HG03135 (cell line): ENCODE results near the gene SMYD3.

ENCODE experiments used
- ATAC-seq: cut with Tn5 transposase; IDR thresholded peaks from one replicate; pipeline ENCODE4 v1.9.1; 2021; ENCODE audit warnings: mild to moderate bottlenecking, moderate library complexity; ENCODE audit not compliant: unreplicated experiment

Gene SMYD3

DNA sequence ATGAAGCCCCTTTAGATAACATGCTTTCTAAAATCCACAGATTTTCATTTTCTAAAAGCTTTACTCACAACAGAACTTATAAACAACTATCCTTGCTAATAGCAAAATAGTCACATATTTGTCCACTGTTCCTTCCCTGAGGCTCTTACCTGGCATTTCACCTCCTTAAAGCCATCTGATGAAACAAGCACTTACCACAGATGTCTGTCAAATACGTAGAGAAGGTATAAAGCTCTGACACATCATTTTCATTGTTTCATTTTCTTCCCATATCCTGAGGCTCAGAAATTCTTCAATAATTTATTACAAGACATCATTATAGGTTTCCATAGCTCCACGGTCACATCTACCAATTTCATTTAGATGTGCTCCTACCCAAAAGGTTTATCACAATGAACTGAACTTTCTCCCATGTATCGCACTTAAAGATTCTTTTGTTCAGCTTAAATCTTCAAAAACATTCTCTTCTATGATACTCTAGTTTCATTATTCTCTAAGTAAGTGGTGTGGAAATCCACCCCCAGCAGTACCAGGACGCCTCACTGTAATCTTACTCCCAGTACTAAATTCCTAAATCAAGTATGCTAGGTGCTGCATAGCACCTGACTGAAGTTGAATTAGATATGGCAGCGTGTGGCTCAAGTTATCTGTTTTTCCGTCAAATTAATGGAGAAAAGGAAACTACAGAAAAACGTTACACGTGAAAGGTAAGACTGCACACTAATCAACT, 569.6 kb downstream of the SMYD3 start:
- no peak for ATAC-seq

DNA sequence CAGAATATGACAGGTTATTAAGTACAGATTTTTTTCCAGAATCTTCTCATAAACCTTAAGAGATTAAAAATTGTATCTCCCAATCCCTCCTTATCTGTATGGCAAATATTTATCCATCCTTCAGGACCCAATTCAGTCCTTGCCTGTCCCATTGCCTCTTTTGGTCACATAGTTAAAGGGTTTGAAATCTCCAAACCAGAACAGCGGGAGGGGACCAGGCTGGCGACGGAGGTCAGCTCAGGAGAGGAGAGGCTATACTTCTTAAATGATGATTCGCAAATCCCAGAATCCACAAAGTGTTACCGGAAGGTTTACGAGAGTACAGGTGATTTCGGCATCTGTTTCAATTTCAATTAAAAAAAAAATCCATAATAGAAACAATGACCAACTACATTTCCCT, 572.7 kb downstream of the SMYD3 start:
- no peak for ATAC-seq

DNA sequence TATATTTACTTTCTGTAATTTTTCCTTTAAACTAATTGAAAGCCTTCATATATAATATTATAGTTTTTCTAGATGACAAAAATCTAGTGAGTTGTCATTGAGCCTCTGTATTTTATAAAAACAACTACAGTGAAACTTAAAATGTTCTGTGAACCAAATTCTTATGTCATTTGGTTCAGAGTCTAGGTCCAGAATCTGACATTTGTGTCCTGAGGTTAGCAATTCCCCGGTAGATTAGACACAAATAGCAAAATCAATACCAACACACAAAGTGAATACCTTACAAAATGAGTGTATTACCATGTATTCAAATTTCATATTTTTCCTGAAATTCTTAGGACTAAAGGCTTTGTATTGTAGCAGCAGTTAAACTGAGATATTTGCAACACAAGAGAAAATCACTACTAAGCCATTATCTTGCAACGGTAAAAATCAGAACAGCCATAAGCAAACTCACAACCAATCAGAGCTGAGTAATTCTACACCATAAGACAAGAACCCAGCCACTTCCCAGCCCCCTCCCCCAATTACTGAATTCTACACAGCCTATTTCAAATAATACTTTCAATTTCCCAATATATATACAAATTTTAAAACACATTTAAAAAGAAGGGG, 573.5 kb downstream of the SMYD3 start:
- ATAC-seq, result no peak

DNA sequence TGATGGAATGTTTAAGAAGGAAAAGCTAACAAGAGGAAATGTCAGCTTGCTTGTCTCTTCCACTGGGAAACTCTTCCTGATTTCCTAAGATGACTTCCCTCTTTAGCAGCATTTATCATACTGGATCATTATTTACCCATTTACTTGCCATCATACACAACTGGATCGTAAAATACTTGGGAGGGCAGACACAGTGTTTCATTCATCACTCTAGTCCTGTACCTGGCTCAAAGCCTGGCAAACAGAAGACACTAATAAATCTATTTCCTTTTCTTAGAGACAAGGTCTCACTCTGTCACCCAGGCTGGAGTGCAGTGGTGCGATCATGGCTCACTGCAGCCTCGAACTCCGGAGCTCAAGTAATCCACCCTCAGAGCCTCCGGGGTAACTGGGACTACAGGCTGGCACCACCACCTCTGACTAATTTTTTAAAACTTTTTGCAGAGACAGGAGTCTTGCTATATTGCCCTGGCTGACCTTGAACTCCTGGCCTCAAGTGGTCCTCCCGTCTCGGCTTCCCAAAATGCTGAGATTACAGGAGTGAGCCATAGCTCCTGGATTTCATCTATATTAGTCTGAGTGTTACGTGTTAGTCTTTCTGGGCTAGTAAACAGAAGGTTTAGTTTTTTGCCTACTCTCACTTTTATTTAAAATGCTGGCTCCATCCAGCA, 574.6 kb downstream of the SMYD3 start:
- no peak for ATAC-seq

DNA sequence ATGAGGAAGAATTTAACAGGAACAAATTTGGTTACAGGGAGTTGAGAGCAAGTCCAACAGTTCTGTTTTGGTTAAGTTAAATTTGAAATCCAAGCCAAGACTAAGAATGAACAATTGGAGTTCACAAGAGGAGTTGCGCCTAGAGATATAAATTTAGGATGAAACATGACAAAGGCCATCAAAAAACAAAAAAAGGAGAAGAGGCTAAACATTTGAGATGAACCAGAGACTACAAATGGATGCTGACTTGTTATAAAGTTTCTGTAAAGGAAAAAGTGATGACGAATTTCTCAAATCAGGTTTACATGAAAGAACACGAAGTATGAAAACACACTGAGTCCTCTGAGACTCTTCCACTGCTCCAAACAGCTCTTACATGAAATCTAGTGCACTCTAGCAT, 575.6 kb downstream of the SMYD3 start:
- no peak for ATAC-seq

DNA sequence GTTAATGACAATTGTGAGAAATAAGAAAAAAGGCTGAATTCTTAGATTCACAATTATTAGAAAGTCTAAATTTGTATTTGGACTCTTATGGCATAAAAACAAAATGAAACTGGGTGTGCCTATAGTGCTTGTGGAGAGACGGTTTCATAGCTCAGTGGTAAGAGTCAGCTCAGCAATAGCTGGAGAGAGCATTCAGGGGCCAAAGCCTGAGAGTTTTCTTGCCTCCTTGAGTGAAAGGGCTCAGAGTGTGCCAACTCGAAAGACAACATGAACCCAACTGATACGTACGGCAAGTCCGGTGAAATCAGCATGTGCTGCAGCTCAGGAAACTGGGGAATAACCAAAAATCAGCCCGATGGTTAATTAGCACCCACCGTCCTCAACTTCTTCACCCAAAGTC, 577.9 kb downstream of the SMYD3 start:
- ATAC-seq, result no peak

DNA sequence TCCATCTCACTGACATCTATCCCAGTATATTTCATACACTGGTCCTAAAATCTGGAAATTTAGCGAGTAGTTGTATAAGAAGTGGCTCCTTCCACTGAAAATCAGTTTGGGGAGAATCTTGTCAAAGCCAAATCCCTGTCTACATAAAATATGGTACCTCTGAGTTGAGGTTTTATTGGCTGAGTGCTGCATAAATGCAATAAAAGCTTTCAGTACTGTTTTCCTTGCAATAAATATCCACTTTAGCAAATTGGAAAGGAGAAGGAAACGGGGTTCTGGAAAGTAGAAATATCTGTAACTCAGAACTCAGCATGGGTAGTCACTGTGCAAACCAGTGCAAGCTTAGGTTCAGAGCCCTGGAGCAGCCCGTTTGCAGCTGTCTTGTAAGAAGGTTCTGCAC, 580.2 kb downstream of the SMYD3 start:
- ATAC-seq, result no peak

DNA sequence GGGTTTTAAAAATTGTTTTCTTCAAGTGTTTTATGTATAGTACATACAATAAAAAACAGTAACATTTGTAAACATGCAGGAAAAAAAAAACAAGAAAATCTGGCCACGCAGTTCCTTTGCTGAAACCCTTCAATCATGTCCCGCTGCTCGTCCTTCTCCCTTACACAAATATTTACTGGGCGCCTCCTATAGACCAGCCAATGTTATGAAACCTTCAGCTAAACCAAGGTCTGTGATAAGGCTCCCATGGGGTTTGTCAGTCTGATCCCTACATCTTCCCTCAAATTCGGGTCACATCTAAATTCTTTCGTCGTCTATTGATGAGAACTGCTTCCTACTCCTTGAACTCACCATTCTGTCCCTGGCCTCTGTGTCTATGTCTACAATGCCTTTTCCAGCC, 583.9 kb downstream of the SMYD3 start:
- ATAC-seq, result no peak

DNA sequence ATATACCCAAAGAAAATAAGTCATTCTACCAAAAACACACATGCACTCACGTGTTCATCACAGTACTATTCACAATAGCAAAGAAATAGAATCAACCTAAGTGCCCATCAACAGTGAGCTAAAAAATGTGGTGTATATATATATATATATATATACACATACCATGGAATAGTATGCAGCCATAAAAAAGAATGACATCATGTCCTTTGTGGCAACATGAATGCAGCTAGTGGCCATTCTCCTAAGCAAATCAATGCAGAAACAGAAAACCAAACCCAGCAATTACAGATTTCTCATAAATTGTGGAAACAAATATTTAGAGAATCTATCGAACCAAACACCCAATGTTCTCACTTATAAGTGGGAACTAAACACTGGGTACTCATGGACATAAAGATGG, 585.7 kb downstream of the SMYD3 start:
- ATAC-seq, result no peak

DNA sequence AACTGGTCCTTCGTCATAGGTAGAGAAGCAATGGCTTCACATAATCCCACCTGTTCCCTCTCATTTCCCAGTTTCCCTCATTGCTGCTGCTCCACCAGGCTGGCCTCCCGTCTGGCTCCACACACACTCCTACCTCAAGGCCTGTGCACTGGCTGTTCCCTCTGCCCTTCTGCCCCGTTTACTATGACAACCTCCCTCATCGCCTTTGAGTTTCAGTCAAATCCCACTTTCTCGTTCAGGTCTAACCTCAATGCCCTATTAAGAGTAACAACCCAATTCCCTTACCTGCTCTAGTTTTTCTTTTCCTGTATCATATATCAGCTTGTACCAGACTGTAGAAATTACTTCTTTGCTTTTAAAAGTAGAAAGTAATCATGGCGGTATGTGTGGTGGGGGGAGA, 589.7 kb downstream of the SMYD3 start:
- no peak for ATAC-seq

DNA sequence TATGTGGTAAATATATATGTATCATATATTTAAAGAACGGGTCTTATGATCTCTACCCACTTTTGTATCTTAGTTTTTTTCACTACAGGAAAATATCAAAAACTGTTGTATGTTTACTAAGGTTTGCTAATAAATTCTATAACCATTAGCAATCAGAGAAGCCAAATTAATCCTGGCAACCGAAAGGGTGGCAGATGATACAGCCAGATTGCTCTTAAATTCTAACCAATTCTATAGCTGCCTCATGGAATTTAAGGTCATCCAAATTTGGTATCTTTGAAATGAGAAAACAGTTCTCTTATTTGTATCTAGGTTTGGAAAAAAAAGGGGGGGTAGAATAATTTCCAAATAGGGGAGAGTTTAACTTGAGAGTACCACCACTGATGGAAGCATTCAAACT, 591.2 kb downstream of the SMYD3 start:
- no peak for ATAC-seq

DNA sequence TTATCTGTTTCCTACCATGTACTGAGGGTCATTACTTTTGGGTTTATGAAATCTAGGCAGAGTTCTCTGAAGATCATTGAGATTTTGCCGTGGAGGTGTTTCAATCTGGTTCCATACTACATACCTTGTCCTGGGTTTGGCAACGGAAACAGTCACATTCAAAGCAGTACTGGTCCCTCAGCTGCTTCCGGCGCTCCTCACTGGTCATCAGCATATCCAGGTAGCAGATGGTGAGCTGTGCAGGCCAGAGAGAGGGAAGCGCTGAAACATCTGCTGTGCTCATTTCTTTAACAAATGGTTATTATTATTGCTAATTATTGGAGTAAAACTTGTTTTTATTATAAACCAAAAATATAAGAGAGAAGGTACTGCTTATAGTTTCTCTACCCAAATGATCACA, 591.7 kb downstream of the SMYD3 start:
- no peak for ATAC-seq

DNA sequence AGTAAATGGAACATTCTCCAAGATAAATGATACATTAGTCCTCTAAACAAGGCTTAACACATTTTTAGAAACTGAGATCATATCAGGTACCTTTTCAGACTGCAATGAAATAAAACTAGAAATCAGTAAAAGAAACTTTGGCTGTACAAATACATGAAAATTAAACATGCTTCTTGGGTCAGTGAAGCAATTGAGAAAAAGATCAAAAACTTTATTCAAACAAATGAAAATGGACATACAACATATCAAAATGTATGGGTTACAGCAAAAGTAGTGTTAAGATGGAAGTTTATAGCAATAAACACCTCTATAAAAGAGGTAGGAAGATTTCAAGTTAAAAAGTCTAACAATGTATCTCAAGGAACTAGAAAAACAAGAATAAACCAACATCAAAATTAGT, 598.5 kb downstream of the SMYD3 start:
- no peak for ATAC-seq

DNA sequence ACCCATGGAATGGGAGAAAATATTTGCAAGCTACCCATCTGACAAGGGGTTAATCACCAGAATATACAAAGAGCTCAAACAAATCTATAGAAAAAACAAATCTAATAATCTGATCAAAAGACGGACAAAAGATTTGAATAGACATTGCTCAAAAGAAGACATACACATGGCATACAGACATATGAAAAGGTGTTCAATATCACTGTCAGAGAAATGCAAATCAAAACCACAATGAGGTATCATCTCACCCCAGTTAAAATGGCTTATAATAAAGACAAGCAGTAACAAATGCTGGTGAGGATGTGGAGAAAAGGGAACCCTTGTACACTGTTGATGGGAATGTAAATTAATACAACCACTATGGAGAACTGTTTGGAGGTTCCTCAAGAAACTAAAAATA, 600.9 kb downstream of the SMYD3 start:
- ATAC-seq, result no peak

DNA sequence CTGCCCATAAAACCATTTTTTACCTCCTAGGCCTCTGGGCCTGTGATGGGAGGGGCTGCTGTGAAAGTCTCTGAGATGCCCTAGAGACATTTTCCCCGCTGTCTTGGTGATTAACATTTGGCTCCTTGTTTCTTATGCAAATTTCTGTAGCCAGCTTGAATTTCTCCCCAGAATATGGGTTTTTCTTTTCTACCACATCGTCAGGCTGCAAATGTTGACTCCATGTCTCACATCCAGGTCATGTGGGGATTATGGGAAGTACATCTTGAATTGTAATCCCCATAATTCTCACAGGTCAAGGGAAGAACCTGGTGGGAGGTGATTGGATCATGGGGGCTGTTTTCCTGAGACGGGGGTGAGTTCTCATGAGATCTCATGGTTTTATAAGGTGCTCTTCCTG, 603.2 kb downstream of the SMYD3 start:
- no peak for ATAC-seq

DNA sequence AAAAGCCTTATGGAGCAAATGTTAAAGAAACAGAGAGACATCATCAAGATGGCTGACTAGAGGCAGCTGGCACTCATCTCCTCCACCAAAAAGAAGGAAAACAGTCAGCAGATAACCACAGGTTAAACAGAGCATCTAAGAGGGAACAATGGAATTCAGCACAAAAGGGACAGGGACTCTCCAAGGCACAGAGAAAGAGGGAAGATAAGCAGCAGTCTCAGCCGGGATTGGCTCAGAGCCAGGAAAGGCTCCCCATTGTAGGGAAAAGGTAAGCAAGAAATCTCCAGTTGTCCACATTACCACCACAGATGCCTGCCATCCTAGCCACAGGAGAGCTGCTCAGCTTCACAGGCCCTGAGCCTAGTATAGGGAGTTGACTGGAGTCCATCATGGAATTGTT, 605.5 kb downstream of the SMYD3 start:
- no peak for ATAC-seq

DNA sequence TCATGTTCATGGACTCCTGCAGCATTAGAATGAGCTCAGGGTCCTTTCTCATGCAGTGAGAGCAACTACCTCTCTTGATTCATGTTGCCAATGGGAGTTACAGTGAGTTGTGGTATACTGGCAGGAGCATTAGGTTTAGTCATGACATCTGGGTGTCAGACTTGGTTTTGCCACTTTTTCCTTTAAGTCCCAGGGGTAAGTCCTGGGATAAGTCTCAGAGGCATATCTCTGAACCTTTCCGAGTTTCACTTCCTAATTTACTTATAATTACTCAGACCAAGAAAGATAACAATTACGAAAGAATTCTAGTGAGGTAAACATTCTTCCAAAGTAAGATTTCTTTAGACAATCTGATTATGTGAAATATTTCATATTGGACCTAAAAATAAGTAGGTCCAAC, 606.0 kb downstream of the SMYD3 start:
- ATAC-seq, result no peak

DNA sequence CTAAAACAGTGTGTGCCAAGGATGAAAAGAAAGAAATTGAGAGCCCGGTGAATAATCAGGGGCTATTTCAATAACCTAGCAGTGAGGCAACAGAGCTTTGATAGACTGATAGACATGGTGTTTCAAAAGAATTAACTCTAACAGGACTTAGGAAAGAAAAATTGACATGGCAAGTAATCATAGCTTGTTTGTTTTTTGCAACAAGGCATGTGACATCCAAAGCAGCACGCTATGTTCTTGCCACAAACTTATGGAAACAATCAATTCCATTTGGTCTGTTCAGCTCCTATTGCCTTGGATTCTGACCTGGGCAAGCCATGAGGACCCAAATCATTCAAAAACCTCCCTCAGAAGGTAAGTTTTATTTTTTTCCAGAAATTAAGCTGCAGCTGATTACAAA, 608.5 kb downstream of the SMYD3 start:
- ATAC-seq, result no peak

DNA sequence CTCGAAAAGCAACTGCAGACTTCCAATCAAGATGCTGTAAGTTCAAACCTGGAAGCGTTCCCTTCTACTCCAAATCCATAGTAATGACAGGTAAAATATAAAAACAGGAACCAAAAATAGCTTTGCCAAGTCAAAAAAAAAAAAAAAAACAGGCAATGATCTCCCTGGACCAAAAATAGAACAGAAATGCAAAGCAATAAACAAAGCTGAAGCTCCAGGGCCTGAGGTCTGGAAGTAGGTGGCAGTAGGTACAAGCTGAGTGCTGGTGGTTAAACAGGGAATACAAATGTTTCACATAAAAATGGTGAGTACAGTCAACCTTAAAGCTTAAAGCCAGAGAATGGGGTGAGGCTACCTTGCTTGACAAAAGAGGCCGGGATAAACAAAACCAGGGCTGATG, 610.8 kb downstream of the SMYD3 start:
- ATAC-seq, result no peak

DNA sequence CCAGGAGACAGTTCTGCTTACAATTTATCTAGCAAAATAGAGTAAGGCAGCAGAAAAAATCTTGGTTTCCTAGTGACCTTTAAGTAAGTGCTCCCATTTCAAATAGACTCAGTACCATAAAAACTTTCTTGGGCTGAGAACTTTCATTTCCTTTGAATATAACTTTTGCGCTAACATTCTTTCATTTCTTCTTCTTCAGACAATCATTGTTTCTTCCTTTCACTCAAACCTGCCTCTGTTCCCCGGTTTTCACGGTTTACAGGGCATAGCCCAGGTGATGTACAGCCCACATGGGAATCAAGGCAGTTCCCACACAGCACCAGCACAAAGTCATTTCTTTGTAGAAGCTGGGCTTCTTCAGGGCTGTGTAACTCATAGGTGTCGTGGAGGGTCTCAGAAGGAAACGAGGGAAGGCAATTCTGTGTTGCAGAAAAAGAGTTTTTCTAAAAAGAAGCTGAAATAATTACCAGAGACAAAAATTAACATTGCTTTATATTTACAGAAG, 611.6 kb downstream of the SMYD3 start:
- ATAC-seq, result no peak

DNA sequence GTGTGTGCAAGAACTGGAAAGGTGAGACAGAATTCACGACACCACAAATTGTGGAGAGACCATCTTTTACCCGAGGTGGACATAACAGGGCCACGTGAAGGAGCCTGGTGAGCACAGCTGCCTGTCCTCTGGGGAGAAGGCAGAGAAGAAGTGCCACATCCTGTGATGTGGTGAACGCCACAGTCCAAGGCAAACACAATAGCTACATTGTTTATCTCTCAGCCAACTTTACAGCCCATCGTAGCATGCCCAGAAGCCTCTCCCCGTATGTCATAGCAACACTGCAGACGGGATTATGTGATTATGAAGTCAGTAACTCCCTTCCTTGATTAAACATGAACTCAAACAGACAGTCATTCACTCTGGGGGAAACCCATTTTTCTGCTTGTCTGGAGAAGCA, 612.2 kb downstream of the SMYD3 start:
- ATAC-seq, result no peak

DNA sequence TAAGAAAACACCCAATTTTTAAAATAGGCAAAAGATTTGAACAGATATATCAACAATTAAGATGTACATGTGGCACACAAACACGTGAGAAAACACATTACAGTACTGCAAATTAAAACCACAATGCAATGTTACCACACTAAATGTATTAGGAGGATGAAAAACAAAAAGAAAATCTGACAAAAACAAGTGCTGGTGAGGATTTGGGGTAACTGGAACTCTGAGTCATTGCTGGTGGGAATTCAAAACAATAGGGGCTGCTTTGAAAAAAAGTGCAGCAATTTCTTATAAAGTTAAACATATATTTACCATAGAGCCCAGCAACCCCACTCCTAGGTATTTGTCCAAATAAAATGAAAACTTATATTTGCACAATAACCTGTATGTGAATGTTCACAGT, 614.1 kb downstream of the SMYD3 start:
- no peak for ATAC-seq
